ENCODE results near the gene THBS4. TPM values are rescaled to one million over a fixed set of nuclear protein-coding genes. Genes with fewer than 3 reads are reported as not detected.

The THBS4 gene
- total and polyA plus RNA-seq, 10 of the 15 experiments (the other 5 are each of a cell fraction or from before 2014, with no cell fraction given): 0.31 to 1.7 (median 0.75) TPM

DNA sequence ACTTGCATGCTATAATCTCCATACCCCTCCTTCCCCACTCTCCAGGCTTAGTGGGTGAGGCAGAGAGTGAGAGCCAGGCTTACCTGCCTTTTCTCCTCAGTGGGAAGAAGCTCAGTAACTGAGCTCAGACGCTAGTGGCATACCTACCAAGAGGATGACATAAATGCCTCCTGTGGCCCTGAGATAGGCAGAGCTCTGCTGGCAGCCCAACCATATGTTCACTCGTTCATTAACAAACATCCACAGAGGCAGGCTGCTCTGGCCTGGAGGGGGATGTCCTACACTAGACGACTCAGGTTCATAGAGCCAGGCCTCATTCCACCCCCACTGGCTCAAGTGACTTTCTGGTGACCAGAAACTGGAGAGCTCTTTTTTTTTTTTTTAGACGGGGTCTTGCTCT, 81.3 kb downstream of the THBS4 start (continued):
- TF ChIP-seq TBL1XR1 (IDR thresholded peaks at IDR 0.05; ENCODE audit: low read depth, low read length) (no peak), MYC (IDR thresholded peaks at IDR 0.05; ENCODE audit: insufficient read depth, insufficient read length, insufficient replicate concordance, low read length, severe bottlenecking) (no peak), IKZF2 (IDR thresholded peaks at IDR 0.05) (no peak), MTA3 (IDR thresholded peaks at IDR 0.05; ENCODE audit: borderline replicate concordance, low read length) (no peak), FOS (IDR thresholded peaks at IDR 0.05; ENCODE audit: borderline replicate concordance, extremely low read depth, insufficient read length) (no peak), BCL11A (IDR thresholded peaks at IDR 0.05; ENCODE audit: low read depth, low read length) (no peak), NR2C1 (IDR thresholded peaks at IDR 0.05) (no peak)
- TF ChIP-seq, protein P1, sequence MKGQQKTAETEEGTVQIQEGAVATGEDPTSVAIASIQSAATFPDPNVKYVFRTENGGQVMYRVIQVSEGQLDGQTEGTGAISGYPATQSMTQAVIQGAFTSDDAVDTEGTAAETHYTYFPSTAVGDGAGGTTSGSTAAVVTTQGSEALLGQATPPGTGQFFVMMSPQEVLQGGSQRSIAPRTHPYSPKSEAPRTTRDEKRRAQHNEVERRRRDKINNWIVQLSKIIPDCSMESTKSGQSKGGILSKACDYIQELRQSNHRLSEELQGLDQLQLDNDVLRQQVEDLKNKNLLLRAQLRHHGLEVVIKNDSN (IDR thresholded peaks at IDR 0.05; ENCODE audit: borderline replicate concordance, extremely low read length, insufficient read depth, low read depth, low read length): no peak

DNA sequence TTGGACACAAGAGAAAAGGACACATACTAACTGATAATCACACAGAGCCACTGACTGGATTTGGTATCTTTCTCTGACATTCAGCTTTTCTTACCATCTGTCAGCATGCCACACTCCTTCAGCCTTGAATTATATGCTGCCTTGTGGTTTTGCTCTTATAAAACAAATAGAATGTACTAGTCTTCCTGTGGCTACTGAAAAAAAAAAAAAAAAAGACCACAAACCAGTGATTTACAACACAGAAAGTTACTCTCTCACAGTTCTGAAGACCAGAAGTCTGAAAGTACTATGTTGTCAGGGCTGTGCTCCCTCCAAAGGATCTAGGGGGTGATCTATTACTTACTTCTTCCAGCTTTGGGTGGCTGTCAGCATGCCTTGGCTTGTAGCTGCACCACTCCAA, 82.3 kb downstream of the THBS4 start:
- RAD21 ChIA-PET (ENCODE audit: unreplicated experiment): interaction anchor here (1.6 kb wide), 1 partner anchor 140 kb away, joined by 5 read pairs; no protein-coding TSS in a partner anchor
- H3K4me3 ChIP-seq: no peak overlapping the region
- POLR2A ChIA-PET: interaction anchor here (1.1 to 3.5 kb wide), 2 partner anchors 7 to 14 kb away, joined by 4 to 12 read pairs; no protein-coding TSS in a partner anchor
- SMC1A ChIA-PET (ENCODE audit: uncharacterized antibody, unreplicated experiment): interaction anchor here (0.7 kb wide), 1 partner anchor 132 kb away, joined by 3 read pairs; no protein-coding TSS in a partner anchor
- H3K4me1 ChIP-seq (ENCODE audit: control insufficient read depth, insufficient read depth, low read length): no peaks in the 10 kb centered on the region
- peaks cover 3% of the 10 kb centered on the region; the same call in 2 of the 3 replicates for H3K9me3 ChIP-seq (replicated peaks; ENCODE audit: control insufficient read depth, insufficient read depth, low read length)
- H3K4me2 ChIP-seq (ENCODE audit: control insufficient read depth, insufficient read depth): no peak overlapping the region
- H3K79me2 ChIP-seq (ENCODE audit: control insufficient read depth, insufficient read depth, low read length): no peaks in the 10 kb centered on the region
- TF ChIP-seq IKZF1 (conservative IDR thresholded peaks at IDR 0.05) (no peak), BHLHE40 (IDR thresholded peaks at IDR 0.05; ENCODE audit: borderline replicate concordance in 1 of 2, low read depth in 2 of 2, low read length in 1 of 2) (no peak), KLF5 (IDR thresholded peaks at IDR 0.05; ENCODE audit: partially characterized antibody) (no peak), RAD51 (IDR thresholded peaks at IDR 0.05) (no peak), YY1 (IDR thresholded peaks at IDR 0.05; ENCODE audit: low read depth, low read length) (no peak), ZSCAN29 (IDR thresholded peaks at IDR 0.05) (no peak), CHD4 (IDR thresholded peaks at IDR 0.05) (no peak), POLR2AphosphoS2 (IDR thresholded peaks at IDR 0.05; ENCODE audit: low read depth, low read length) (no peak), LARP7 (IDR thresholded peaks at IDR 0.05) (no peak), NRF1 (conservative IDR thresholded peaks at IDR 0.05; ENCODE audit: low read depth, low read length) (no peak)
- ATAC-seq (no peak), FAIRE-seq (no peak), DNase-seq (ENCODE audit: low read depth, low spot score) (no peak)
- no peaks in the 10 kb centered on the region for H3K36me3 ChIP-seq (ENCODE audit: control insufficient read depth in 2 of 2, insufficient read depth in 2 of 2, low read length in 1 of 2)
- no peaks in the 10 kb centered on the region for H3K27me3 ChIP-seq (replicated peaks in 1 of 2; ENCODE audit: control insufficient read depth in 2 of 2, insufficient read depth in 2 of 2, low read length in 1 of 2)
- H2AFZ ChIP-seq (ENCODE audit: control insufficient read depth, low read depth, low read length): no peak overlapping the region
- H4K20me1 ChIP-seq (ENCODE audit: control insufficient read depth, insufficient read depth): no peaks in the 10 kb centered on the region
- intact Hi-C loops (cut with micrococcal nuclease; ENCODE audit: unreplicated experiment): no loop called here
- H3K9ac ChIP-seq (ENCODE audit: control insufficient read depth, insufficient read depth, low read length): no peak overlapping the region
- CTCF ChIA-PET: interaction anchor here (0.7 to 1.8 kb wide), 2 partner anchors 8 to 26 kb away, joined by 3 to 5 read pairs; no protein-coding TSS in a partner anchor
- BruUV-seq (replicated peaks): no TSS peak
- H3K27ac ChIP-seq (ENCODE audit: control insufficient read depth, insufficient read depth): no peak overlapping the region
- in situ Hi-C loops (cut with MboI): no loop called here

All from GM12878 (cell line).